GM04504 (cell line): ENCODE data around the gene FAM227B.
"Not testable (repeated sequence)": the region's sequence is repeated elsewhere in the genome, so short reads cannot be mapped to it uniquely, and the experiment has no call there.

ENCODE experiments used
- DNase-seq: peaks from one replicate; pipeline ENCODE4 v3.0.0-alpha.2; 2012; ENCODE audit warnings: low read depth

Gene FAM227B

GRCh38 chr15:49610157-49610918, 10.3 kb downstream of the FAM227B start:
- DNase-seq: no peak

- no peak for DNase-seq
Observed at GRCh38 chr15:49606594-49606993, 14.0 kb downstream of the FAM227B start.

- DNase-seq: no peak
Observed at GRCh38 chr15:49605588-49605987, 15.0 kb downstream of the FAM227B start.

- DNase-seq: no peak
Observed at GRCh38 chr15:49604625-49605409, 15.8 kb downstream of the FAM227B start.

- DNase-seq: not testable (repeated sequence)
Observed at GRCh38 chr15:49592829-49593316, 27.7 kb downstream of the FAM227B start.

GRCh38 chr15:49589030-49589429, 31.6 kb downstream of the FAM227B start:
- DNase-seq: no peak

GRCh38 chr15:49573421-49573820, 47.2 kb downstream of the FAM227B start:
- no peak for DNase-seq

- DNase-seq: no peak
Observed at GRCh38 chr15:49570672-49571071, 49.9 kb downstream of the FAM227B start.

- no peak for DNase-seq
Observed at GRCh38 chr15:49570174-49570573, 50.4 kb downstream of the FAM227B start.

- DNase-seq: no peak
Observed at GRCh38 chr15:49560045-49560444, 60.6 kb downstream of the FAM227B start.

- DNase-seq: no peak
Observed at GRCh38 chr15:49558929-49559328, 61.7 kb downstream of the FAM227B start.

- no peak for DNase-seq
Observed at GRCh38 chr15:49556437-49556836, 64.2 kb downstream of the FAM227B start.

- DNase-seq: not testable (repeated sequence)
Observed at GRCh38 chr15:49550342-49550741, 70.3 kb downstream of the FAM227B start.

- no peak for DNase-seq
Observed at GRCh38 chr15:49538520-49538919, 82.1 kb downstream of the FAM227B start.

GRCh38 chr15:49530092-49530491, 90.5 kb downstream of the FAM227B start:
- no peak for DNase-seq

GRCh38 chr15:49528289-49528688, 92.3 kb downstream of the FAM227B start:
- DNase-seq: no peak

- no peak for DNase-seq
Observed at GRCh38 chr15:49521802-49522201, 98.8 kb downstream of the FAM227B start.

- not testable (repeated sequence) for DNase-seq
Observed at GRCh38 chr15:49512739-49513138, 107.9 kb downstream of the FAM227B start.

GRCh38 chr15:49507261-49507660, 113.4 kb downstream of the FAM227B start:
- DNase-seq: no peak

- DNase-seq: no peak
Observed at GRCh38 chr15:49506341-49506740, 114.3 kb downstream of the FAM227B start.

GRCh38 chr15:49501586-49501985, 119.0 kb downstream of the FAM227B start:
- DNase-seq: no peak

GRCh38 chr15:49495993-49496753, 124.4 kb downstream of the FAM227B start:
- DNase-seq: no peak
